Measurements from ENCODE around the gene FXN.

GRCh38 chr9:69121155-69122081 lies 85.9 kb downstream of the FXN start:
- TF ChIP-seq CTCF (IDR thresholded peaks at IDR 0.05): peak in 3 of 12 donors; percentile 1 to 32 (median 21)
- TF ChIP-seq POLR2A (IDR thresholded peaks at IDR 0.05): no peak
